HFFc6 (cell line): Measurements from ENCODE around the gene JUP. TPM values are rescaled to one million over a fixed set of nuclear protein-coding genes. Genes with fewer than 3 reads are reported as not detected.

Experiments used
- DNase-seq: peaks from one replicate; pipeline ENCODE4 v3.0.0-alpha.2; 2018
- H3K27ac Mint-ChIP-seq: 2 replicates; pipeline ENCODE4 v1.8.0; 2020; ENCODE audit warnings: mild to moderate bottlenecking, mixed read lengths
- H3K27me3 Mint-ChIP-seq: 2 replicates; pipeline ENCODE4 v1.8.0; 2021; ENCODE audit warnings: mild to moderate bottlenecking, moderate library complexity, mixed read lengths; ENCODE audit not compliant: insufficient read depth
- H3K36me3 Mint-ChIP-seq: 2 replicates; pipeline ENCODE4 v1.8.0; 2021; ENCODE audit warnings: low read depth, mixed read lengths
- H3K4me1 Mint-ChIP-seq: 2 replicates; pipeline ENCODE4 v1.8.0; 2020; ENCODE audit warnings: low read depth, mixed read lengths
- H3K4me3 Mint-ChIP-seq: 2 replicates; pipeline ENCODE4 v1.8.0; 2020; ENCODE audit warnings: mild to moderate bottlenecking, moderate library complexity, mixed read lengths
- H3K9me3 Mint-ChIP-seq: 2 replicates; pipeline ENCODE4 v1.8.0; 2020; ENCODE audit warnings: mild to moderate bottlenecking, mixed read lengths
- total RNA-seq, 6 experiments: library from RNA; stranded (reverse); fragmentation: NEBNext Ultra II Directional; extraction: Animal tissue kit (Norgen Biotek cat#: 25700); gene quantifications; 2 replicates in 1 of 6; 3 replicates in 5 of 6; pipeline ENCODE4 v1.2.3, GENCODE V29; 2021
- TF ChIP-seq, protein P1 (sequence below): fragments of 200-600 bp; sonication (generic); IDR thresholded peaks from 2 replicates; pipeline ENCODE4 v1.5.0; 2021; ENCODE audit warnings: antibody characterized with exemption, mild to moderate bottlenecking

The JUP gene
- total RNA-seq, 6 experiments from 2014 or later: 1.5 to 9.1 (median 1.9) TPM

DNA sequence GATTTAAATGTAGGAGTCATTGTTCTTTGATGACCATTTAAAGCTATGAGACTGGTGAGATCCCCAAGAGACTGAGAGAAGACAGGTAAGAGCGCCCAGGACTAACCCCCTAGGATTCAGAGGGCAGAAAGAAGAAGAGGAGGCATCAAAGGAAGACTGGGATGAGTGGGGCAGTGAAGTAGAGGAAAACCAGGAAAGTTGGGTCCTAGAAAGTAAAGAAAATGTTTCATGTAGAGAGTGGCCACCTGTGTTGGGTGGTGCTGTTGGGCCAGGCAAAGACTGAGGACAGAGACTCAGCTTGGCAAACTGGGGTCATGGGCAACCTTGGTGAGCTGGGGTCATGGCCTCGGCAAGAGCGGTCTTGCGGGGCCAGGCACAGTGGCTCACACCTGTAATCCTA is 50.8 kb downstream of the JUP start:
- Mint-ChIP-seq H3K27ac (no peak overlapping the region), H3K9me3 (no peaks in the 10 kb centered on the region), H3K4me1 (peaks cover 19% of the 10 kb centered on the region), H3K36me3 (no peaks in the 10 kb centered on the region), H3K4me3 (no peak overlapping the region), H3K27me3 (peaks cover 49% of the 10 kb centered on the region)
- TF ChIP-seq, protein P1, sequence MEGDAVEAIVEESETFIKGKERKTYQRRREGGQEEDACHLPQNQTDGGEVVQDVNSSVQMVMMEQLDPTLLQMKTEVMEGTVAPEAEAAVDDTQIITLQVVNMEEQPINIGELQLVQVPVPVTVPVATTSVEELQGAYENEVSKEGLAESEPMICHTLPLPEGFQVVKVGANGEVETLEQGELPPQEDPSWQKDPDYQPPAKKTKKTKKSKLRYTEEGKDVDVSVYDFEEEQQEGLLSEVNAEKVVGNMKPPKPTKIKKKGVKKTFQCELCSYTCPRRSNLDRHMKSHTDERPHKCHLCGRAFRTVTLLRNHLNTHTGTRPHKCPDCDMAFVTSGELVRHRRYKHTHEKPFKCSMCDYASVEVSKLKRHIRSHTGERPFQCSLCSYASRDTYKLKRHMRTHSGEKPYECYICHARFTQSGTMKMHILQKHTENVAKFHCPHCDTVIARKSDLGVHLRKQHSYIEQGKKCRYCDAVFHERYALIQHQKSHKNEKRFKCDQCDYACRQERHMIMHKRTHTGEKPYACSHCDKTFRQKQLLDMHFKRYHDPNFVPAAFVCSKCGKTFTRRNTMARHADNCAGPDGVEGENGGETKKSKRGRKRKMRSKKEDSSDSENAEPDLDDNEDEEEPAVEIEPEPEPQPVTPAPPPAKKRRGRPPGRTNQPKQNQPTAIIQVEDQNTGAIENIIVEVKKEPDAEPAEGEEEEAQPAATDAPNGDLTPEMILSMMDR: no peak
- no peak for DNase-seq

DNA sequence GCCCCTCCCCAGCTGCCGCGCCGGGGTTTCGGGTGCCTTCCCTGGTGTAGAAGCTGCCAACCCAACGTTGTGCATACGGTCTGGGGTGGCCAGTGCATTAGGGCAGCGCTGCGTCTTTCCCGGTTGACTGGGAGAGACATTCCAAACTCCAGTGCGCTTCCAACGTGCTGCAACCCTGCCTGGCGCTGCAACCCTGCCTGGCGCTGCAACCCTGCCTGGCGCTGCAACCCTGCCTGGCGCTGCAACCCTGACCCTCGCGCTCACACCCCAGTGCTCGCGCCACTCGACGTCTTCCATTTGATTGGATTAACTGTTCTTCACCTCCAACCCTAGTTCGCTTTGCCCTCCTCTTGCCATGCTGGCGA is 51.6 kb downstream of the JUP start:
- Mint-ChIP-seq H3K4me1 (peaks cover 18% of the 10 kb centered on the region), H3K27ac (no peak overlapping the region), H3K4me3 (peak overlapping the region; percentile 50), H3K36me3 (no peaks in the 10 kb centered on the region), H3K27me3 (peaks cover 54% of the 10 kb centered on the region), H3K9me3 (no peaks in the 10 kb centered on the region)
- no peak for DNase-seq
- TF ChIP-seq, protein P1: no peak

DNA sequence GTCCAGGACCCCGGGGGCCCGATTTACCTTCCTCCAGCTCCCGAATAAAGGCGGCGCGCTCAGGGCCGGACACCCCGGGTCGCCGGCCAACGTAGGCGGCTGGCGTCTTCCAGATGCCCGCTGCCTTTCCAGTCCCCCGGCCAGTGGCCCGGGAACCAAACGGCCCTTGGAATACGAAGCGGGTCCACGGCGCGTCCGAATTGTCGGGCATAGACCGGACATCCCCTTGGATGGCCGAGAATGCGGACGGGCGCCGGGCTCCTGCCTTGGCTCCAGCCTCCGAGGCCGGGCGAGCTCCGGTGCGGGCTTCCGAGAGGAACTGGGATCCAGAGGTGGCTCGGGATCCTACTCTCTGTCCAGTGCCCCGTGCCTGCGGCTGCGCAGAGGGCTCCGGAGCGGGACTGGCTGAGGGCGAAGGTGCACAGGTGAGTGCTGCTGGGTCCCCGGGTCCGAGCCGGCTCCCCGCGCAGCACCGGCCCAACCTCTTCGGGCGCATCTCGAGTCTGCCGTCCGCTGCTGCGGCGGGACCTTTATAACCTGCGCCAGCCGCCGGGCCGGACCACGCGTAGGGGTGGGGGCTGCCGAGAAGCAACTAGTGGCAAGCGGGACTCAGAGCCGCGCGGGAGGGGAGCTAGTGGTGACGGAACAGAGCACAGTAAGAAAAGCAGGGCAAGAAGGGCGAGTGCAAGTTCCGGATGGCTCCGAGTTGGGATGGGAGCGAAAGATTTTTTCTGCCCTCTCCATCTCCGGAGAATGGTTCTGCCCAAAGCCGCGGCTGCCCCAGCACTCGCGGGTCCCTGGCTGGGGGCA is 52.2 kb downstream of the JUP start, which contains the start of gene HAP1:
Gene HAP1, minus strand, starts transcription at position 505 of the 810 bp plus-strand sequence. Its CDS starts 9 bp downstream, at position 496.
- H3K27ac Mint-ChIP-seq: no peak within 1 kb of the TSS
- TF ChIP-seq, protein P1: no peak
- H3K4me1 Mint-ChIP-seq: peaks cover 12% of the 10 kb centered on the region
- DNase-seq: no peak
- no peaks in the 10 kb centered on the region for H3K9me3 Mint-ChIP-seq
- peak within 1 kb of the TSS; percentile 68 for H3K4me3 Mint-ChIP-seq
- H3K36me3 Mint-ChIP-seq: no peaks in the 10 kb centered on the region
- peaks cover 51% of the 10 kb centered on the region for H3K27me3 Mint-ChIP-seq

DNA sequence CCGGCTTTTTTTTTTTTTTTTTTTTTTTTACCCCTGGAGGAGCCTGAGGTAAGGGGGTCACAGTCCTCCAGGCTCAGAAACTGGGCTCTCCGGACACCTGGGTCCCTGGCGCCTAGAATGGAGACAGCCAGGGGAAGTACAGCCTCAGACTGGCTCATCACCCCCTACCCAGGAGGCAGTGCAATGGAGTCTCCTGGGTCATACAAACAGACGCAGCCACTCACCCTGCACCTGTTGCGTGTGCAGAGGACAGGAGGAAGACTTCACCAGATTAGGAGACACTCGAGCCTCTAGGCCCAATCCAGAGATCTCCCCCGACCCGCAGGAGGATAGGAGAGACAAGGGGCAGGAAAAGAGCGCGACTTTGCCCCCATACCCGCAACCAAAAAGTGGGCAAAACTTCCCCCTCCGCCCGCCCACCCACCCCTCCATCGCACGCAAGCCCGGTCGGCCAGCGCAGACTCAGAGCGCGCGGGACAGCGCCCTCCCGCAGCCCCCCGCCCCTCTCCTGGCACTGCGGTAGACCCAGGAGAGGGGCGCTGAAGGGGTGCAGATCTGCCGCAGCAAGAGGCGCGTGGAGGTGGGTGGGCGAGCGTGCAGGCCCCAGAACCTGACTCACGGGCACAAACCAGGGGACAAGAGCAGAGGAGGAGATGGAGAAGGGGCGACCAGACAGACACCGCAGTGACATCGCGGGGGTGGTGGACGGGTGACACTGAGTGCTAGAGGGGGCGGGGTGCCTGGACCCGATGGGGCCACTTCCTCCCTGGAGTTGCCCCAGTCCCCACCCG is 53.0 kb downstream of the JUP start:
- H3K36me3 Mint-ChIP-seq: no peaks in the 10 kb centered on the region

DNA sequence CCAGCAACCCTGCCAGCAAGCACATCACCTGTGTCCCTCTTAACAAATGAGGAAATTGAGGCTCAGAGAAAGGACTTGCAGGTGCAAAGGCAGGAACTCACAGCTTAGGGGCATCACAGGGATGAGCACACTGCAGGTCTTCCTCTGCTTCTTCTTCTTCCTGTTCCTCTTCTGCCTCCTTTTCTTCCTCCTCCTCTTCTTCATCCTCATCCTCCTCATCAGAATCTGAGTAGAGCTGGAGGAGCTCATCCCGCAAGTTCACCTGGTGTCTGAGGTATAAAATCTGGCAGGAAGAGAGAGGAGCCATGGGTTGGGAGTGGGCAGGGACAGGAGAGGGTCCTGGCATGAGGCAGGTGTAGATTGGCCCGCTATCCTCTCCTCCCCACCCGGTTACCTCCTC is 54.7 kb downstream of the JUP start:
- Mint-ChIP-seq H3K4me3 (no peak overlapping the region), H3K9me3 (no peaks in the 10 kb centered on the region), H3K27me3 (peaks cover 52% of the 10 kb centered on the region), H3K27ac (no peak overlapping the region), H3K4me1 (no peaks in the 10 kb centered on the region), H3K36me3 (no peaks in the 10 kb centered on the region)
- DNase-seq: no peak
- TF ChIP-seq, protein P1: no peak

More for the DNA sequence above, 53.0 kb downstream of the JUP start:
- TF ChIP-seq, protein P1: no peak
- H3K4me3 Mint-ChIP-seq: no peak overlapping the region
- H3K4me1 Mint-ChIP-seq: peaks cover 11% of the 10 kb centered on the region; the same call in 1 of the 2 replicates
- no peak overlapping the region for H3K27ac Mint-ChIP-seq
- no peak for DNase-seq
- peaks cover 55% of the 10 kb centered on the region for H3K27me3 Mint-ChIP-seq
- H3K9me3 Mint-ChIP-seq: no peaks in the 10 kb centered on the region
